Measurements from ENCODE around the gene SAMHD1.
A peak's percentile ranks its signal among the peaks of the same experiment; 100 is the strongest.

SAMHD1 gene

DNA sequence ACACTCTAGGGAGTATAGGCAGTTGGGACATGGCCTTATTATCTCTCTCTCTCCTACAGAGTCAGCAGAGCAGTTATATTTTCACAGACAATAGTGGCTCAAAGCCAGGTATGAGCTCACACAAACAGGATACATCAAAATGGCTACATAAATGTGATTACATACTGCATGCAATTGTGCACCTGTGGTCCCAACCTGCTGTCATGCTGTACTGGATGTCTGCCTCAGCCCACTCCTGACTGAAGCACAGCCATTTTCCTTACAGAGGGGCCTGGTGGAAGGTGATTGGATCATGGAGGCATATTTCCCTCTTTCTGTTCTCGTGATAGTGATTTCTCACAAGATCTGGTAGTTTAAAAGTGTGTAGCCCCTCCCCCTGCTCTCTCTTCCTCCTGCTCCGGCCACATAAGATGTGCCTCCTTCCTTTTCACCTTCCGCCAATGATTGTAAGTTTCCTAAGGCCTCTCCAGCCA, 37.0 kb upstream of the SAMHD1 start:
- TF ChIP-seq, protein P1, sequence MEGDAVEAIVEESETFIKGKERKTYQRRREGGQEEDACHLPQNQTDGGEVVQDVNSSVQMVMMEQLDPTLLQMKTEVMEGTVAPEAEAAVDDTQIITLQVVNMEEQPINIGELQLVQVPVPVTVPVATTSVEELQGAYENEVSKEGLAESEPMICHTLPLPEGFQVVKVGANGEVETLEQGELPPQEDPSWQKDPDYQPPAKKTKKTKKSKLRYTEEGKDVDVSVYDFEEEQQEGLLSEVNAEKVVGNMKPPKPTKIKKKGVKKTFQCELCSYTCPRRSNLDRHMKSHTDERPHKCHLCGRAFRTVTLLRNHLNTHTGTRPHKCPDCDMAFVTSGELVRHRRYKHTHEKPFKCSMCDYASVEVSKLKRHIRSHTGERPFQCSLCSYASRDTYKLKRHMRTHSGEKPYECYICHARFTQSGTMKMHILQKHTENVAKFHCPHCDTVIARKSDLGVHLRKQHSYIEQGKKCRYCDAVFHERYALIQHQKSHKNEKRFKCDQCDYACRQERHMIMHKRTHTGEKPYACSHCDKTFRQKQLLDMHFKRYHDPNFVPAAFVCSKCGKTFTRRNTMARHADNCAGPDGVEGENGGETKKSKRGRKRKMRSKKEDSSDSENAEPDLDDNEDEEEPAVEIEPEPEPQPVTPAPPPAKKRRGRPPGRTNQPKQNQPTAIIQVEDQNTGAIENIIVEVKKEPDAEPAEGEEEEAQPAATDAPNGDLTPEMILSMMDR (conservative IDR thresholded peaks at IDR 0.05; ENCODE audit: control insufficient read depth, insufficient read depth, low read depth, low read length), result no peak
- DNase-seq (ENCODE audit: low read depth), result peak; percentile 29
- no peak overlapping the region for H3K4me3 ChIP-seq (ENCODE audit: control insufficient read depth, low read depth, low read length)

DNA sequence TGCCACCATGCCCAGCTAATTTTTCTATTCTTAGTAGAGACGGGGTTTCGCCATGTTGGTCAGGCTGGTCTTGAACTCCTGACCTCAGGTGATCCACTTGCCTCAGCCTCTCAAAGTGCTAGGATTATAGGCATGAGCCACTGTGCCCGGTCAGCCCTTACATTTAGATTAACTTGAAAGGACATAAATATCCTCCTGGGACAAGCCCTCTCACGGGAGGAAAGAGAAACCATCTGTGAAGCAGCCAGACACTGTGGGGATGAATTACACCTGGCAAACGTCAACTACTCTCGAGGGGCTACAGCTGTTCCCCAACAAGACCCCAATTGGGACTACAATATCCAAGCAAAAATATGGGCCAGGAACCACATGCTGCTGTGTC, 32.7 kb upstream of the SAMHD1 start:
- no peak overlapping the region for H3K4me3 ChIP-seq (ENCODE audit: control insufficient read depth, low read depth, low read length)
- TF ChIP-seq, protein P1 (conservative IDR thresholded peaks at IDR 0.05; ENCODE audit: control insufficient read depth, insufficient read depth, low read depth, low read length), result no peak
- DNase-seq (ENCODE audit: low read depth), result no peak

DNA sequence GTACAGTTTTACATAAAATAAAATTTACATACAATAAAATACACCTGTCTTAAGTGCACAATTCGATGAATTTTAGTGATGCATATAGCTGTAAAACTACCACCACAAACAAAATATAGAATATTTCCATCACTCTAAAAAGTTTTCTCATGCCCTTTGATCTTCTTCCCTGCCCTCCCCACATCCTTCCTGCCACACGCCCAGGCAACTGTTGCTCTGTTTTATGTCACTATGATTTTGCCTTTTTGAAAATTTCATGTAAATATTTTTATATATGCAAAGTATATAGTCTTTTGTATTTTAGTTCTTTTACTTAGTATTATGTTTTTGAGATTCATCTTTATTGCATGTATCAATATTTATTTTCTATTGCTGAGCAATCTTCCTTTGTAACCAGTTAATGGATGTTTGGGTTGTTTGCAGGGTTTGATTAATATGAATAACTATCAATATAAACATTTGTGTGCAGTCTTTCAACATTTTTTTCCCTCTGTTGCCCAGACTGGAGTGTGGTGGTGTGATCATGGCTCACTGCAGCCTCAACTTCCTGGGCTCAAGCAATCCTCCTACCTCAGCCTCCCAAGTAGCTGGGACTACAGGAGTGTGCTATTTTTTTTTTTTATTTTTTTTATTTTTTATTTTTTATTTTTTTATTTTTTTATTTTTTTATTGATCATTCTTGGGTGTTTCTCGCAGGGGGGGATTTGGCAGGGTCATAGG, 23.8 kb upstream of the SAMHD1 start:
- TF ChIP-seq, protein P1 (conservative IDR thresholded peaks at IDR 0.05; ENCODE audit: control insufficient read depth, insufficient read depth, low read depth, low read length), result no peak
- DNase-seq (ENCODE audit: low read depth), result no peak
- no peak overlapping the region for H3K4me3 ChIP-seq (ENCODE audit: control insufficient read depth, low read depth, low read length)

DNA sequence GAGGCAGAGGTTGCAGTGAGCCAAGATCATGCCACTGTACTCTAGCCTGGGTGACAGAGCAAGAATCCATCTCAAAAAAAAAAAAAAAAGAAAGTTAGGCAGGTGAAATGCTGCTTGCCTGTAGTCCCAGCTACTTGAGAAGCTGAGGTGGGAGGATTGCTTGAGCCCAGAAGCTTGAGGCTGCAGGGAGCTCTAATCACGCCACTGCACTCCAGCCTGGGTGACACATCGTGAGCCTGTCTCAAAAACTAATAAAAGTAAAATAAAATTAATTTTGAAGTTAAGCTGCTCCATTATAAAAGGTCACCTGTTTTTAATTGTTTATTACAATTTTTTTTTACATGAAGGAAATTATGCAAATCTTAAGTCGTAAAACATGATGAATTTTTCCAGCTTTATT, 23.2 kb upstream of the SAMHD1 start:
- no peak overlapping the region for H3K4me3 ChIP-seq (ENCODE audit: control insufficient read depth, low read depth, low read length)
- DNase-seq (ENCODE audit: low read depth), result no peak
- TF ChIP-seq, protein P1 (conservative IDR thresholded peaks at IDR 0.05; ENCODE audit: control insufficient read depth, insufficient read depth, low read depth, low read length), result no peak

DNA sequence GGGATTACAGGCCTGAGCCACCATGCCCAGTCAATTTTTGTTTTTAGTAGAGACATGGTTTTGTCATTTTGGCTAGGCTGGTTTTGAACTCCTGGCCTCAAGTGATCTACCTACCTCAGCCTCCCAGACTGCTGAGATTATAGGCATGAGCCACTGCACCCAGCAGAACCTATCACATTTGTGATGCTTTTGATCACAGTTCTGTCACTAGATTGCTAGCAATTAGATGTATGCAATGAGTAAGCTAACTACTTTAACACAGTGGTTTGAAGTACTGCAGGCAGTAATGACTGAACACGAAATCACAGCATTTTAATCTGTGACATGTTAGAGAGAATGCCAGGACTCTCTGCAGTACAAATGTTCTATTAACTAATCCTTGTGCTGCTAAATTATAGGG, 19.6 kb upstream of the SAMHD1 start:
- no peak for DNase-seq (ENCODE audit: low read depth)
- TF ChIP-seq, protein P1 (conservative IDR thresholded peaks at IDR 0.05; ENCODE audit: control insufficient read depth, insufficient read depth, low read depth, low read length), result no peak

DNA sequence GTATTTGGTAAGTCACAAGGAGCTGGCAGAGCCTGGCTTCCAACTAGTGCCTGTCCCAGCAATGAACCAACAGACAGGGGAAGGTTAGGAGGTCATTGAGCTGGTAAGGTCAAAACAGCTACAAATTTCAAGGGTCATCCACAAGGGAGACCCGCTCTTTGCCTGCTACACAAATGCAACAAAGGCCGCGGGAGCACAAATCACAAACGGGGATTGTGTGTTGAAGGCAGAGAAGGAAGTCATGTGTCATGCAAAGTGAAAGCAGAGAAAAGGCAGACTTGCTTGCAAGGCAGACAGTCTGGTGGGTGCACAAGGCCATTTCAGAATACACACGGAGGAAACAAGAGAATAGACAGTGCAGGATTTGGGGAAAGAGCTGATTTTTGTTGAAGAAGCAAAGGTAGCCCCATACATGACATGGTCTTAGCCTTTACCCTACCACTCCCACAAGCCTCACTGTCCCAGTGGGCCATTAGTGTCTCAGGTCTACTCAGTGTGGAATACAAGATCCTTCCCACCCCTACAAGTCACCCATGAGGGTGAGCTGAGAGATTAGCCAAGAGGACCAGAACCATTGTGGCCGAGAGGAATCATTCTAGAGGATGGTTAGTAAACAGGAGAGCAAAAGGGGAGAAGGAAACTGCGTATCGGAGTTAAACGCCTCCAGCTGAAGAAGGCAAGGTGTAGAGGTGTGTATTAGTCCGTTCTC, 18.1 kb upstream of the SAMHD1 start:
- DNase-seq (ENCODE audit: low read depth), result no peak
- no peak overlapping the region for H3K4me3 ChIP-seq (ENCODE audit: control insufficient read depth, low read depth, low read length)
- TF ChIP-seq, protein P1 (conservative IDR thresholded peaks at IDR 0.05; ENCODE audit: control insufficient read depth, insufficient read depth, low read depth, low read length), result no peak

More for the DNA sequence above, 19.6 kb upstream of the SAMHD1 start:
- H3K4me3 ChIP-seq (ENCODE audit: control insufficient read depth, low read depth, low read length), result no peak overlapping the region
